Stimulated activated CD8-positive, alpha-beta memory T cell treated with anti-CD3 and anti-CD28 coated beads, Interleukin-12 subunit alpha, Interleukin-12 subunit beta, amount 100 ng/mL, for 24 hours (primary cell): ENCODE measurements around the gene NUDT3.
"Not testable (repeated sequence)": the region's sequence is repeated elsewhere in the genome, so short reads cannot be mapped to it uniquely, and the experiment has no call there.

Experiments used
- DNase-seq: peaks from one replicate; pipeline ENCODE4 v3.0.0-alpha.2; 2020; ENCODE audit errors: extremely low read depth

NUDT3 gene

DNA sequence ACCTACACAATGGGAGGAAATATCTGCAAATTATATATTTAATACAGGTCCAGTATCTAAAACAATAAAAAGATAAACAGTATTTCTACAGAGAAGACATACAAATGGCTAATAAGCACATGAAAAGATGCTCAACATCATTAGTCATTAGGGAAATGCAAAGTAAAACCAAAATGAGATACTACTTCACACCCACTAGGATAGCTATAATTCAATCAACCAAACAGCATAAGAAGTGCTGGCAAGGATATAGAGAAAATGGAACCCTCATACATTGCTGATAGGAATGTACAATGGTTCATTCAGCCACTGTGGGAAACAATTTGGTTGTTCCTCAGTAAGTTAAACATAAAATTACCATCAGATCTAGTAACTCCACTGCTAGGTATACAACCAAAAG is 48.7 kb downstream of the NUDT3 start:
- no peak for DNase-seq

DNA sequence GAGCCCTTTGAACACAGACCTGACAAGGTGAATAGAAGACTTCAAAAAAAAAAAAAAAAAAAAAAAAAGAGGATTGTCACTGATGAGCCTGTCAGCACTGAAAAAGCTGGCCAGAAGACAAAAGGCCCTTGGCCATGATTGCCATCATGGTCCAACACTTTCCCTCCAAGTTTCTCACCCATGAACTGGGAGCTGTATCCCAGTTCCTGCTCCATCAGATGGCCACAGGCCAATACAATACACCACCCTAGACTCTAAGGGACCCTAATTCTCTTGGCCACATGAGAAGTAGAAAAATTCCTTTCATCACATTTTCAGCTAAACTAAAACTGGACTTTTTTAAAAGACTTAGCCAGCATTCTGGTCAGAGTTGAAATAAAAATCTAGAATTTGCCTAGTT is 50.2 kb downstream of the NUDT3 start:
- no peak for DNase-seq

DNA sequence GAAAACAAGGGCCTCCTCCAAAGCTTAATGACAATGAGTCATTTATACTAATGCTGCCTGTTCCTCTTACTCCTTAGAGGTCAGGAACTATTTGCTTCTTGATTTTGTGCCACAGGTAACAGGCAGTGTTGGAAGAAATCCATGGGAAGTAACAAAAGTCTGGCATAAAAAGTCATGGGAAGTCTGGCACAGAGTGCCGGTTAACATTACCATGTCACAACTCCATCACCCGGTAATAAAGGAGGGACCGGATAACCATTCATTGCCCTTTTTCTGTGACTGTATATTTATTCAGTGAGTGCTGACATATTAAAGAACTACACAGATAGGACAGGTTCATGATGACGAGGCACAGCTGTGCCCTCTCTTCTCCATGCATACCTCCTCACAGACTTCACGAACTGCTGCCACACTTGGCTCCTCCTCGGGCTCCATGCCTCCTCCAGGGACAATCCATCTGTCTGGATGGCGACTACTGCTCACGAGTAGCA is 50.9 kb downstream of the NUDT3 start:
- no peak for DNase-seq

DNA sequence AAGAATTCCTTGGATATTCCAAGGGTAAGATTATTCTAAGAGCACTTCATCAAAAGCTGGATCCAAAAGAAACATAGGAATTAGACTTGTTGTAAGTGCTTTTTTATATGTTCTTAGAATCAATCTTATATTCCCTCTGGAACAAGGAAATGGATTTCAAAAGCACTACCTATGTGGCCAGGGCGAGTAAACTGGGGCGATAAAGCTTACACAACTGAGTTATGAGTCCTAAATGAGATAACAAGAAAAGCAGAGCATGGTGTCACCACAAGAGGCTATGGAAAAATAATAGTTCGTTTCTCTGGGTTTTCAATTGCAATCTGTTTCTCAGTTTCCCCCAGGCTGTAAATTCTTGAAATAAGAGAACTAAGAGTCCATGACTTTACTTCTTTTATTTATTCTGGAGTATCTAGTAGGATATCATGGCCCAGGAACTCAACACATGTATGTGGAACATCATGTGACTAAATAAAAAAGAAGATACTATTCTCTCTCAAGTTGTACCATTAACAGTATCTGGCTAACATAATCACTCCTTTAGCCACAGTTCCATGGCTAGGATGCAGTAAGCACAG is 51.5 kb downstream of the NUDT3 start:
- no peak for DNase-seq

DNA sequence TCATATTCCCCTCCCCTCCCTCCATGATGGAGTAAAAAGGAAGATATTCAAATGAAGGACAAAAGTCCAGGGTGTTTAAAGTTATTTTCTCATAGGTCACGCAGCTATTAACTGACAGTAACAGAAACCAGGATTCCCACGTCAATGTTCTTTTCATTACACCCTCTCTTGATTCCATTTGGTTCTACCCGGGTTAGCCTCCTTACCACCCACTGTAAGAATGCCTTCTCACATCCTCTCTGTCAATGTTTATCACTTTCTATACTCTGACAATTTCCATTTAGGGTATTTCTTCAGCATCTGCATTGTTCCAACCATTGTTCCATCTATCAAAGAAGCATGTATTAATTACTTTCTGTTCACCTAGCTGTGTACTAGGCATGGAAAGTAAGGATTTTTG is 52.1 kb downstream of the NUDT3 start:
- no peak for DNase-seq

DNA sequence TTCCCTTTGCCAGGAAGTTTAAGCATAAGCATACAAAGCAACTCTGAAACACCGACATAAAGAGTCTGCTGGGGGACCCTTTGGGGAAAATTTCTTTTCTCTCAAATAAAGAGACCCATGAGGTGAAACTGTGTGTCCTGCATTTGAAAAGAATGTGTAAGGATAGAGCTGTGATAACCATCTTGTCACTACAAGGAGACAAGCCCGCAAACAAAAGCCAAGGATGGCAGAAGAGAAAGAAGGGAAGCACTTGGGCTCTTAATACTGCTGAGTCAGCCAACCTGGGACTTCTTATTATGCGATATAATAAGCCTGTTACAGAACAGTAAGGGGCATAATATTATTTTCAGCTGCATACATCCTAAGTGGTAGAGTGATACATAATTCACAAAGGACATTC is 52.5 kb downstream of the NUDT3 start:
- no peak for DNase-seq

- DNase-seq, result no peak
Measured at GRCh38 chr6:34339432-34339831, 53.0 kb downstream of the NUDT3 start.

DNA sequence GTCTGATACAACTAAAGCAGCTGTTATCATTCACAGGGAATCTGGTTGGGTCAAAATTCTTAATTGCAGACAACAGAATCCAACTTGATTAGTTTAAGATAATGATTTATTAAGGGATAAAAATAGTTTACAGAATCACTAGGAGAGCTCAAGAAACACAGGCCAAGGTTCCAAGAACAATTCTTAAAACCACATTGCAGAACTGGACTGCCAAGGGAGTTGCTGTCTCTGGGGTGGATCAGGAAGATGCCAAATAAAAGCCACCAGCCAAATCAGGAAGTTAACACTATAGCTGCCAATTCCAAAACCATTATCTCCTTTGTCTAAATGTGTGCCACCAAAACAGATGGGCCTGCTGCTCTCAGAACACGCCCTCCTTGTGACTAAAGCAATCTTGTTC is 53.7 kb downstream of the NUDT3 start:
- DNase-seq, result no peak

GRCh38 chr6:34338377-34338776 is 54.1 kb downstream of the NUDT3 start:
- DNase-seq, result no peak

DNA sequence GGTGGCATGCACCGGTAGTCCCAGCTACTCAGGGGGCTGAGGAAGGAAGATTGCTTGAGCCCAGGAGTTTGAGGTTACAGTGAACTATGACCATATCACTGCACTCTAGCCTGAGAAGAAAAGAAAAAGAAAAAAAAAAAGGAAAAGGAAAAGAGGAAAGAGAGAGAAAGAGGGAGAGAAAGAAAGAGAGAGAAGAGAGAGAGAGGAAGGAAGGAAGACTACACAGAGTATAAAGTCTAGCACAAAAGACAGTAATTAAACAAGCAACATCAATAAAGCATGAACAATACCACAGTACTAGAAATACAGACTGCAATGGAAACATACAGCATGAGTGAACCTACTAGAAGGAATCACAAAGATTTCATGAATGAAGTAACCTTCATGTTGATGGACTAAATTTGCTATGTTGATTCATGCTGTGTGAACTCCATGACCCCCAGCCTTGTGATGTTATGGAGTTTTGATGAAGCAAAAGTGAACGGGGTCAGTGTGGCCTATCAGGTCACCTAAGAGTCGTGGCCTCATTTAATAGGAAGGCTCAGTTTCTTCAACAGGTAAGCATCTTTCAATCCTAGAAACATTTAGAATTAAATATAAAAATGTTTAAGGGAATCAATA is 57.6 kb downstream of the NUDT3 start:
- no peak for DNase-seq

- DNase-seq, result no peak
Measured at GRCh38 chr6:34333858-34334257, 58.6 kb downstream of the NUDT3 start.

GRCh38 chr6:34332251-34333198 is 59.9 kb downstream of the NUDT3 start:
- DNase-seq, result no peak

DNA sequence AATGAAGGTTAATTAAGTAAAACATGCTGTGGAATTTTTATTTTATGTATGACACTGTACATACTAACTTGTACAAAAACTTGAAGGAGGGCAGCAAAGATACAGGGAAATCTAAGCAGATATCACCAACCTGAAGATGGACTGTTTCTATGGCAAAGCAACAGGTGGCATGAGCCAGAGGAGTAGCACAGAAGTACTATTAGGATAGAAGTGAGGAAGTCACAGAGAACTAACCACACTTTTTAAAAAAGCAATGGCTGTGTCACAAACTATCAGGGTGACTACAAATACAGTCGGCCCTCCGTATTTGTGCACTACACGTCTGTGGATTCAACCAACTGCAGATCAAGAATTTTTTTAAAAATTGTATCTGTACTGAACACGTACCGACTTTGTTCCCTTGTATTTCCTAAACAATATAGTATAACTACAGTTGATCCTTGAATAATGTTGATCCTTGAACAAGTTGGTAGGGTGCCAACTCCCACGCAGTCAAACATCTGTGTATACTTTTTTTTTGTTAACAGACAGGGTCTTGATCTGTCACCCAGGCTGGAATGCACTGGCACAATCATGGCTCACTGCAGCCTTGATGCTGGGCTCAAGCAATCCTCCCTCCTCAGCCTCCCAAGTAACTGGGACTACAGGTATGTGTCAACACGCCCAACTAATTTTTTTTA is 61.0 kb downstream of the NUDT3 start:
- DNase-seq, result no peak

GRCh38 chr6:34329814-34330213 is 62.7 kb downstream of the NUDT3 start:
- not testable (repeated sequence) for DNase-seq

DNA sequence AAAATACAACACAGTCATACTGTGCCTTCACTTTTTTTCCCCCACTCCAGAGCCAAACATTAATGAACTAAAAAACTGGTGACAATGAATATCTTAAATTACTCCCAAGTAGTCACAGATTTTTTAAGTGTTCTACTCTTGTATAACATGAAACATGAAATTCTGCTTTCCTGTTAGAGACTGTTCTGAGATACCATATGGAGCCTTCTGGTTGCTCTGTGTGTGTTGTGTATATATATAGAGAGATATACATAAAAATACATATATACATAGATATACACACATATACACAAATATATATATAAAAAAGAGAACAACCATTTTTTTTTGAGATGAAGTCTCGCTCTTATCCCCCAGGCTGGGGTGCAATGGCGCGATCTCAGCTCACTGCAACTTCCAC is 63.5 kb downstream of the NUDT3 start:
- no peak for DNase-seq

DNA sequence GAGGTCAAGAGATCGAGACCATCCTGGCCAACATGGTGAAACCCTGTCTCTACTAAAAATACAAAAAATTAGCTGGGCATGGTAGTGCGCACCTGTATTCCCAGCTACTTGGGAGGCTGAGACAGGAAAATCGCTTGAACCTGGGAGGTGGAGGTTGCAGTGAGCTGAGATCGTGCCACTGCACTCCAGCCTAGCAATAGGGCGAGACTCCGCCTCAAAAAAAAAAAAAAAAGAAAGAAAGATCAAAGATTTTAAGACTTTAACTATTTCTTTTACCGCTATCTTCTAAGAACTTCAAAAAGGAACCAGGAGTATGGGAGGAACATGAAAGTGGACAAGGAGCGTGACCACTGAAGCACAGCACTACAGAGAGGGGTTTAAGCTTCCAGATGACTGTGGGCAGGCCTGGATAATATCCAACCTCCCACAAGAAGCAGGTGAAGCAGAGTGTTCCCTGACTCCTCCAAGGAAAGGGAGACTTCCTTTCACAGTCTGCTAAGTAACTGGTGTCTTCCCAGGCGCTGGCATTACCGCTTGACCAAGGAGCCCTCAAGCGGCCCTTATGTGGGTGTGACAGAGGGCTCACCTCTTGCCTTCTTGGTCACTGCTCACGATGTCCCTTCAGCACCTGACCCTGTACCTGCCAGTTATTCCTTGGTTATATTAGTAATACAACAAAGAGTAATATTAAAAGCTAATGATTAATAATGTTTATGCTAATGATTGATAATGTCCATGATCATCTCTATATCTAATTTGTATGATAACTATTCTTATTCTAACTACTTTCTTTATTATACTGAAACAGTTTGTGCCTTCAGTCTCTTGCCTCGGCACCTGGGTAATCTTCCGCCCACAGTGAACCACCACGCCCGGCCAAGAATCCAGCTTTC is 64.9 kb downstream of the NUDT3 start:
- not testable (repeated sequence) for DNase-seq

GRCh38 chr6:34325633-34326032 is 66.8 kb downstream of the NUDT3 start:
- no peak for DNase-seq

DNA sequence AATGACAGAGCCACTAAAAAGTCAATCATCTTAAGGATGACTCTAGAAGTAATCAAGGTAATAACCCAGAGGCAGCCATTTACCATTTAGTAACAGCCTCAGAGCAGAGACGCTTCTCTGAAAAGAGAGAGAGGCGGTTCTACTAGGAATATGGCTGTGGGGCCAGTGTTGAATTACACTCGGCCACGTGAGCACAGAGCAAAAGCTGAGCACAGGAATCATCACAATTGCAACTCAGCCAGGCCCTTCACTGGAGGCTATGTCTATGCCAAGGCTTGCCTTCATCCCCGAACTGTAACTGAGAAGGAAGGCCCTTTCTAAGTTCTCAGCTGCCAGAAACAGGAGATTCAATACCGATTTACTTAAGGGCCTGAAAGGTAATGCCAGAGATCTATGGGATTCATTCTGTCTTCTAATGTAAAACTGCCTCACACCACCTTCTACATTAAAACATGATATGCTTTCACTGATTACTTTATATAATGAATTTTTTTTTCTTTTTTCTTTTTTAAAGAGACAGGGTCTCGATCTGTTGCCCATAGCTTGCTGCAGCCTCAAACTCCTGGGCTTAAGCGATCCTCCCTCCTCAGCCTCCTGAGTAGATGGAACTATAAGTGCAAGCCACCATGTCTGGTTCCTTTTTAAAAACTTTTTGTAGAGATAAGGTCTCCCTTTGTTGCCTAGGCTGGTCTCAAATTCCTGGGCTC is 67.6 kb downstream of the NUDT3 start:
- no peak for DNase-seq

DNA sequence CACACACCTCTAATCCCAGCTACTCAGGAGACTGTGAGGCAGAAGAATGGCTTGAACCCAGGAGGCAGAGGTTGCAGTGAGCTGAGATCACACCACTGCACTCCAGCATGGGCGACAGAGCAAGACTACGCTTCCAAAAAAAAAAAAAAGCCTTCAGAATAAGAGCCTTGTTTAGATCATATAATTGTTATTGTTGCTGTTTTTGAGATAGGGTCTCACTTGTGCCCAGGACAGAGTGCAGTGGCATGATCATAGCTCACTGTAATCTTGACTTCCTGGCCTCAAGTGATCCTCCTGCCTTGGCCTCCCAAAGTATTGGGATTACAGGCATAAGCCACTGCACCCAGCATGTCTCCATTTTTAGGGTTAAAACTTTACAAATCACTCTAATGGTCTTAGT is 68.2 kb downstream of the NUDT3 start:
- not testable (repeated sequence) for DNase-seq

- no peak for DNase-seq
Measured at GRCh38 chr6:34323300-34323699, 69.2 kb downstream of the NUDT3 start.

DNA sequence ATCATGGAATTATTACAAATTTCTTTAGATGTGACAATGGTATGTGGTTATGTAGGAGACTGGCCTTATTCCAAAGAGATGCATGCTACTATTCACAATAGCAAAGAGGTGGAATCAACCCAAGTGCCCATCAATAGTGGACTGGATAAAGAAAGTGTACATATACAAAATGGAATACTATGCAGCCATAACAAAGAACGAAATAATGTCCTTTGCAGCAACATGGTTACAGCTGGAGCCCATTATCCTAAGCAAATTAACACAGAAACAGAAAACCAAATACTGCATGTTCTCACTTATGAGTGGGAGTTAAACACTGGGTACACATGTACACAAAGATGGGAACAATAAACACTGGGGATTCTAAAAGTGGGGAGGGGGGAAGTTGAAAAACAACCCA is 69.7 kb downstream of the NUDT3 start:
- DNase-seq, result no peak
